ENCODE results near the gene SDF2.
A peak's percentile ranks its signal among the peaks of the same experiment; 100 is the strongest.

Gene SDF2

GRCh38 chr17:28615260-28615940, 46.3 kb downstream of the SDF2 start:
- Histone ChIP-seq H3K9me3 (ENCODE audit: insufficient read depth, low read length) (no peaks in the 10 kb centered on the region), H3K4me2 (ENCODE audit: low read length) (no peak overlapping the region), H2AFZ (ENCODE audit: low read depth, low read length) (no peak overlapping the region), H3K4me3 (ENCODE audit: low read length) (no peak overlapping the region), H3K27ac (ENCODE audit: low read length) (peak overlapping the region; percentile 7; the same call in 1 of the 2 replicates), H3K27me3 (ENCODE audit: low read depth, low read length) (no peaks in the 10 kb centered on the region), H3K4me1 (ENCODE audit: low read length) (peaks cover 15% of the 10 kb centered on the region), H3K9ac (ENCODE audit: low read length) (no peak overlapping the region), H3K36me3 (replicated peaks; ENCODE audit: low read depth, low read length) (peaks cover 83% of the 10 kb centered on the region), H3K79me2 (ENCODE audit: low read length) (no peaks in the 10 kb centered on the region), H4K20me1 (ENCODE audit: insufficient read depth, low read length) (0 out of 2 replicates have a peak, but pooled peaks cover 11% of the 10 kb centered on the region)
- TF ChIP-seq, protein P1, sequence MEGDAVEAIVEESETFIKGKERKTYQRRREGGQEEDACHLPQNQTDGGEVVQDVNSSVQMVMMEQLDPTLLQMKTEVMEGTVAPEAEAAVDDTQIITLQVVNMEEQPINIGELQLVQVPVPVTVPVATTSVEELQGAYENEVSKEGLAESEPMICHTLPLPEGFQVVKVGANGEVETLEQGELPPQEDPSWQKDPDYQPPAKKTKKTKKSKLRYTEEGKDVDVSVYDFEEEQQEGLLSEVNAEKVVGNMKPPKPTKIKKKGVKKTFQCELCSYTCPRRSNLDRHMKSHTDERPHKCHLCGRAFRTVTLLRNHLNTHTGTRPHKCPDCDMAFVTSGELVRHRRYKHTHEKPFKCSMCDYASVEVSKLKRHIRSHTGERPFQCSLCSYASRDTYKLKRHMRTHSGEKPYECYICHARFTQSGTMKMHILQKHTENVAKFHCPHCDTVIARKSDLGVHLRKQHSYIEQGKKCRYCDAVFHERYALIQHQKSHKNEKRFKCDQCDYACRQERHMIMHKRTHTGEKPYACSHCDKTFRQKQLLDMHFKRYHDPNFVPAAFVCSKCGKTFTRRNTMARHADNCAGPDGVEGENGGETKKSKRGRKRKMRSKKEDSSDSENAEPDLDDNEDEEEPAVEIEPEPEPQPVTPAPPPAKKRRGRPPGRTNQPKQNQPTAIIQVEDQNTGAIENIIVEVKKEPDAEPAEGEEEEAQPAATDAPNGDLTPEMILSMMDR (IDR thresholded peaks at IDR 0.05; ENCODE audit: low read depth, low read length) = no peak
- TF ChIP-seq EZH2phosphoT487 (IDR thresholded peaks at IDR 0.05; ENCODE audit: low read depth) = no peak

DNA sequence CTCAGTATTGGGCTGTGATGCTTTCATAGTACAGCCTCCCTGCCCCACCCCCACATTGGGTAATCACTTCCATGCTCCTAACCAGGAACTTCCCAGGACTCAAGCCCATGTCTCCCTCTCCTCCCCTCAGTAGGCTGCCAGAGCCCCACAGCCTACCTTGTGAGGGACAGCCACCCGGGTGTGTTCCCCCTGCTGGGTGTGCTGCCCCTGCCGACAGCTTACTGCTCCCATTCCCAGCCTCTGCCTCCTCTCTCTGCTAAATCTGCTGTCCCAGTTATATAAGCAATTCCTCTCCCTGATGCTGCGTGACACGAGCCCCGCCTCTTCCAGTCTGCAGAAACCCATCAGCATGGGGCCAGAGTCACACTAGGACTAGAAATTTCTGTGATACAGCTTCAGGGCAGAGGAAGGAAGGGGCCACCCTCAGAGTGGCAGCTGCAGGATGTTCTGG, 47.8 kb downstream of the SDF2 start, which contains the start of gene RSKR:
Gene RSKR, minus strand, starts transcription at position 255 of the 451 bp plus-strand sequence. Its CDS starts 24 bp downstream, at position 231.
- no peak within 1 kb of the TSS for H3K4me3 ChIP-seq (ENCODE audit: low read length)
- H3K4me1 ChIP-seq (ENCODE audit: low read length) = peaks cover 15% of the 10 kb centered on the region
- no peak within 1 kb of the TSS for H3K4me2 ChIP-seq (ENCODE audit: low read length)
- H2AFZ ChIP-seq (ENCODE audit: low read depth, low read length) = no peak within 1 kb of the TSS
- H3K9ac ChIP-seq (ENCODE audit: low read length) = no peak within 1 kb of the TSS
- H3K9me3 ChIP-seq (ENCODE audit: insufficient read depth, low read length) = no peaks in the 10 kb centered on the region
- H4K20me1 ChIP-seq (ENCODE audit: insufficient read depth, low read length) = 0 out of 2 replicates have a peak, but pooled peaks cover 11% of the 10 kb centered on the region
- H3K27ac ChIP-seq (ENCODE audit: low read length) = no peak within 1 kb of the TSS; the same call in 1 of the 2 replicates
- no peaks in the 10 kb centered on the region for H3K79me2 ChIP-seq (ENCODE audit: low read length)
- H3K27me3 ChIP-seq (ENCODE audit: low read depth, low read length) = no peaks in the 10 kb centered on the region
- peaks cover 81% of the 10 kb centered on the region for H3K36me3 ChIP-seq (replicated peaks; ENCODE audit: low read depth, low read length)
- TF ChIP-seq, protein P1 (IDR thresholded peaks at IDR 0.05; ENCODE audit: low read depth, low read length) = no peak
- no peak for TF ChIP-seq EZH2phosphoT487 (IDR thresholded peaks at IDR 0.05; ENCODE audit: low read depth)

DNA sequence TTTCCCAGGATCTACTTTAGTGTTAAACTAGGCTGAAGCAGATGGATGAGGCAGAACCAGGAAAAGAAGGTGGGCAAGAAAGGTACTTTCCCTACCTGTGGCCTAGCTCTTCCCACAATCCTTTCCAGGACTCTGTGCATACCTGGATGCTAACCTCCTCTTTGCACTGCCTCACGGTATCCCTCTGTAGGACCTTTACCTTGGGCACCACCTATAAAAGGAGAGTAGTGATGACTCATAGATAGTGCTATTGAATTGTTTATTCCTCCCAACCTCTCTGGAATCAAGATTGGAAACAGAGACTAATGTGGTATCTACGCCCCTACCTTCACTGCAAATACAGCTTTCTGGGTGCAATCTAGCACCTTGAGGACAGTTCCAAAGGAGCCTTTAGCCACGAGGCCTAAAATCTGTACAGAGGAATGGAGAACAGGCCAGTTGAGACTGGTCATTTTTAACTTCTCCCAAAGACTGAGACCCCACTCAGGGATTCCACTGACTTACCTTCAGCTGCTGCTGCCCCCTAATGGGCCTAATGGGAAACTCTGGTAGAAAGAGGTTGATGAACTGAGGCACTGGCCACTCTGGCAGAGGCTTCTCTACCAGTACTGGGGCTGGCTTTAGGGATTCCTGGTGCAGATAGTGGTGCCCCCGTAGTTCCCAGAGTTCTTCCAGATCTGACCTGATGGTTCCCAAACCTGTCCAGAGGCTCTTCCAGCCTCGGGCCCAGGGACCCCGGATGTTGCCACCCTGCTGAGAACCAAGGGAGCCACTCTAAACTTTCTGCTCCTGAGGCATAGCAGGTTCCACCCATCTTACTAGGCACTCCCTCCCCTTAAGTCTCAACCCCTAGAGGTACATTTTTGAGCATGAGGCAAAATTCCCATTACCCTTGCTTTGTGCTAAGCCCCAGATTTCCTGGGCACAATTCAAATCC, 48.5 kb downstream of the SDF2 start:
- peaks cover 74% of the 10 kb centered on the region for H3K36me3 ChIP-seq (replicated peaks; ENCODE audit: low read depth, low read length)
- no peak for TF ChIP-seq EZH2phosphoT487 (IDR thresholded peaks at IDR 0.05; ENCODE audit: low read depth)
- TF ChIP-seq, protein P1 (IDR thresholded peaks at IDR 0.05; ENCODE audit: low read depth, low read length) = peak; percentile 75

GRCh38 chr17:28612531-28612930, 49.2 kb downstream of the SDF2 start:
- no peaks in the 10 kb centered on the region for H3K79me2 ChIP-seq (ENCODE audit: low read length)
- no peak overlapping the region for H3K9ac ChIP-seq (ENCODE audit: low read length)
- H3K4me2 ChIP-seq (ENCODE audit: low read length) = no peak overlapping the region
- H3K4me1 ChIP-seq (ENCODE audit: low read length) = peaks cover 15% of the 10 kb centered on the region
- 0 out of 2 replicates have a peak, but pooled peaks cover 11% of the 10 kb centered on the region for H4K20me1 ChIP-seq (ENCODE audit: insufficient read depth, low read length)
- H3K27ac ChIP-seq (ENCODE audit: low read length) = no peak overlapping the region
- no peak overlapping the region for H3K4me3 ChIP-seq (ENCODE audit: low read length)
- H3K36me3 ChIP-seq (replicated peaks; ENCODE audit: low read depth, low read length) = peaks cover 74% of the 10 kb centered on the region
- no peaks in the 10 kb centered on the region for H3K9me3 ChIP-seq (ENCODE audit: insufficient read depth, low read length)
- TF ChIP-seq EZH2phosphoT487 (IDR thresholded peaks at IDR 0.05; ENCODE audit: low read depth) = no peak
- TF ChIP-seq, protein P1 (IDR thresholded peaks at IDR 0.05; ENCODE audit: low read depth, low read length) = no peak
- H2AFZ ChIP-seq (ENCODE audit: low read depth, low read length) = no peak overlapping the region
- no peaks in the 10 kb centered on the region for H3K27me3 ChIP-seq (ENCODE audit: low read depth, low read length)

More for the DNA sequence above, 48.5 kb downstream of the SDF2 start:
- Histone ChIP-seq H3K79me2 (ENCODE audit: low read length) (no peaks in the 10 kb centered on the region), H3K27ac (ENCODE audit: low read length) (no peak overlapping the region), H3K9me3 (ENCODE audit: insufficient read depth, low read length) (no peaks in the 10 kb centered on the region), H3K27me3 (ENCODE audit: low read depth, low read length) (no peaks in the 10 kb centered on the region), H3K4me3 (ENCODE audit: low read length) (no peak overlapping the region), H2AFZ (ENCODE audit: low read depth, low read length) (no peak overlapping the region), H3K9ac (ENCODE audit: low read length) (no peak overlapping the region), H3K4me1 (ENCODE audit: low read length) (peaks cover 15% of the 10 kb centered on the region), H4K20me1 (ENCODE audit: insufficient read depth, low read length) (0 out of 2 replicates have a peak, but pooled peaks cover 11% of the 10 kb centered on the region), H3K4me2 (ENCODE audit: low read length) (no peak overlapping the region)
